Ammon's horn (tissue), 1 donor: ENCODE data around the gene CDX2.

ENCODE experiments used
- DNase-seq: peaks from one replicate; pipeline ENCODE4 v3.0.0-alpha.2; 2016; ENCODE audit warnings: low spot score

CDX2 gene

DNA sequence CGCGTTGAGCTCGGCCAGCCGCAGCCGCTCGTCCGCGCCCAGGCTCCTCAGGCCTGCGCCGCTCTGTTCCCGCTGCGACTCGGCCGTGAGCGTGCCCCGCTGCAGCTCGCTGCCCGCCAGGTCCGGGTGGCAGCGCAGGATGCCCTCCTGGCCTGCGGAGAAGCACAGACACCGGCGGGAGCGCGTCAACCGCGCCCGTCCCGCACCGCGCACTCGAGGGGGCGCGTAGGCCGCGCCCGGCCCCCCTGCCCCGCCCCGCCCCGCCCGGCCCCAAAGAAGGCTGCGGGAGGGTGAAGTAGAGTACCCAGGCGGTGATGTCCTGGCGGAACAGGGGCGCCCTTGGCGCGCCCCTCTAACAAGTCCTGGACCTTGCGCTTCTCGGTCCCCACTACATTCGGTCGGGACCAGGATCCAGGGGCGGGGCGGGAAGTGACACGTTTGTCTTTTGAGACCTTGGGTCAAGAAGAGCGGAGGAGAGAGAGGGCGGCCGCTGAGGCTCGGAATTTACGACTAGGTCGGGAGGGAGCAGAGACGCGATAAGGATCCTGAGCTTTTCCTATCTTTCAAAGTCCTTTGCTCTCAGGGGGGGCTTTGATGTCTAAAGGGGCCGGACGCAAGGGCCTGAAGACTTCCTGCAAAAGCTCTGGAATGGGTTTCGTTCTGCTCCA, 9.3 kb upstream of the CDX2 start:
- no peak for DNase-seq

DNA sequence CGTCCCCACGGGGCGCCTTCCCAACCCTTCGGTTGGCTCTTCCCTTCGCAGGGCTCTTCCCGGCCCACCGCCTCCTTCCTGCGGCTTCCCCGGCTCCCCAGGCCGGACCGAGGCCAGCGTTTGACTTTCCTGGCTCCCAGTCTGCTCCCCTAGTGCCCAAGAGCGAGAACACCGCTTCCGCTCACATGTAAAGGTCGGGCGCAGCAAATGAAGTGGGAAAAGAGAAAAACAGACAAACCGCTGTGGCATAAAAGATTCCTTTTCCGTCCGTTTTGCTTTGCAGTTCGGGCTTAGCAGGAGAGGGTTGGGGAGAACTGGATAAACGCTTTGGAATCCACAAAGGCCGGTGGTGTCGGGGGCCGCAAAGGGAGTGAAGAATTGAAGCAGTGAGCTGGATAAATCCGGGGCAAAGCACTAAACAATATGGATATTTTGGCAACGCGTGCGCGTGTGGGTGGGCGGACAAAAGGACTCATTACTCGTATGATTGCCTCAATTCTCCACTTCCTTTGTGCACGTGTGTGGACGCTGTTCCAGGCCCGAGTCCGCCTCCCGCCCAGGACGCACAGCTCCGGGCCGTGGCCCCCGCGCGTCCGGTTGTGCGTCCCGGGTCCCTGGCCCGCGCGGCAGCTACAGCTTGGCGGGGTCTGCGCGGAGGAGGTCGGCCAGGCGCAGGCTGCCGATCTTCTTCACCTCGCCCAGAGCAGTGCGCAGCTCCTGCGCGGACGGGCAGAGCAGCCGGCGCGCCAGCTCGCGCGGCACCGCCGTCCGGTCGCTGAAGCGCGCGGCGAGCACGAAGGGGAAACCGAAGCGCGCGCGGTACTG, 8.6 kb upstream of the CDX2 start:
- no peak for DNase-seq

DNA sequence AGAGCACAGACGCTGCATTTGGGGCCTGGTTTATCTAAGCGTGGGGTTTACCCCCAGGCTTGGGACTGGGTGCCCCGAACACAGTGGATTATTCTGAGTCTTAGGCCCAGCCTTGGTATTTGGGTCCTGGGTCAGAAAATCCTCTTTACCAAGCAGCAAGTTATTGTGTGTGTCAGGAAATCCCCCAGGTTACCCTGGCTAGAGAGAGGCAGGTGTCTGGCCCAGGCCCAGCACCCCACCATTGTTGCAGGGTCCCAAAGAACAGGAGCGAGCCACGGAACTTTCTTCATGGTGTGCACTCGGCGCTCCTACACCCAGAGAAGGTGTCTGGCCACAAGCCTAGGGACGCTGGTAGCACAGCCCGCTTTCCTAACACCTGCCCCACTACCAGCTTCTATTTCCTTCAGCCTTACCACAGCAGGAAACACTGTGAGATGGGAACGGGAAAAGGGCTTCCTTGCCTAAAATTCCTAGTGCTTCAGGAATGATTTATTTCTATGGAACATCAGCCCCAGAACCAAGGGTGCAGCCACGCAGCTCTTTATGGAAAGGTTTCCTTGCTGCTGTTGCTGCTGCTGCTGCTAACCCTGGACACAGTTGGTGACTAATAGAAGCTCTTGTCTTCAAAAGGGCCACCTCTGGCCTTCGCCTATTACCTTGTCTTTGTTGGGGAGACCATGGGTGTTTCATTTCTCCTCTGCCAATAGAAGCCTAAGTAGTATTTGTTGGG, 7.4 kb upstream of the CDX2 start:
- no peak for DNase-seq

DNA sequence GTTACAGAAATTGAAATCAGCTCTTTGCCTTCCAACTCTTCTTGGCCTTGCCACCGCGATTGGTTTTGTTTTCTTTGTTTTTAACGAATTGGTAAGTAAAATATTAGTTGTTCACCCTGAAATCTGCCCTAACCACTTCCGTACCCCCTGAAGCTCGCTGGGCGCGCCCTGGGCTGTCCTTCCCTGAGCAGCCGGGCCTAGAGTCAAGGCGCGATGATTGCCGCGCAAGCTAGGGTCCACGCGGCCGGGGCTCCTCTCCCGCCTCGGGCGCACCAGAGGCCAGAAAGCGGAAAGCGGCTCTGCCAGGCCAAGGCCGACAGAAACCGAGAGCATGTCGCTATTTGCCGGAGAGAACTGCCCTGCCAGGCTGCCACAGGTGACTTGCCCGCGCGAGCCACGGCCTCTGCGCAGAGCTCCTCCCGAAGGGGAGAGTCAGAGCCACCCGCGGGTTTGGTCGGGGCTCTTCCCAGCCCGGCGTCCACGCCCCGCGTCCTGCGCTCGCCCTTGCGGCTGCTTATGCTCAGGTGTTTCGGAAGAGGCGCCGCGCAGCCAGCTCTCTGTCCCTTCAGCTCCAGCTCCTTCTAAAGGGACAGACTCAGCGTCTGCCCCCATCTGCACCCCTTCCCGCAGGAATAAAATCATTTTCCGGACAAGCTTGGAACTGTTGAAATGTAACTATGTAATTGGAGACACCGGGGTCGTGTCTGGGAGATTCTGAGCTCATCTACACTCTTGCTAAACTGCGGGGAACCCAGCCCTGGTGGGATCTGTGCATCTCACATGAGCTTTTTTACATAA, 6.6 kb upstream of the CDX2 start:
- DNase-seq: no peak

DNA sequence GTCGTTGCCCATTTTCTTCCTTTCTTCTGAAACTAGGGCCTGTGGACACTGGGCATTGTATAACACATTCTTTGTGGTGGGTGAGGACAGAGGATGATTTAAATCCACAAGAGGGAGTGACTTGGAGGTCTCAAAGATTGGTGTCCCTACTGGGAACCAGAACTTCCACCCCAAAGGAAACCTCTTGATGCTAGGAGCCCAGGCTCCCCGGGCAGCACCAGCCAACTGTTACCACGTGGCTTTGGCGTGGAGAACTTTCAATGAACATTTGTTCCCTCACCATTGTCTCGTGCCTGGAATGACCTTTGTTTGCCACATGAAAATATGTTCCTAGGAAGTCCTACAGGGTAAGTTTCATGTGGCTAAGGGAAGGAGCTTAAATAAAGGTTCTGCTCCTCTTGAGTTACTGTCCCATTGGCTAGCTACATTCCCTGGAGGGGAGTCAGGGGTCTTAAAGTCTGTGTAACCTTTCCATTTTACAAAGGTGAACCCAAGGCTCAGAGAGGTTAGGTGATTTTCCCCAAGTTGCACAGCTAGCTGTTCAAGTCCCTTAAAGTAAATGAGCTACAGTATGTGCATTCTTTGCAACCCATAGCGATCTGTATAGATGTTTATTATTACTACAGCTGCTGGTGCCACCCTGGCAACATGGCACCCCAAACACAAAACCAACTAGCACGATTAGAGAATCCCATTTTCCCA, 5.0 kb upstream of the CDX2 start:
- no peak for DNase-seq

DNA sequence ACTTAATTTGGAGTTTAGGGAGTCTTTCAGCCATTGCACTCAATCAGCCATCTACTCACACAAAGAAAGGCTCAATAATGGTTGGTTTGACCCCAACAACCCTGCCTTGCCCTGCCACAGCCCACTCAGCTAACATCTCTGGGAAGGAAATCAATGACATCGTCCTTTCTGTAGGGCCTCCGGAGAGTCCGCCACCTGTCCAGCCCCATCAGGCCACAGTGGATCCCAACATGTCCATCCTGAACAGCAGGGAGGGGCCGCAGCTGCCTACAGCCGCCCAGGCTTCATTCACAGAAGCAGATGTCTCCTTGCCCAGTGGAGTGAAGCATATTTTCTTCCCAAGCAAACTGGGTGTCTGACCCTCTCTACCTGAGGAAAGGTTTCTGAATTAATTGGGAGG, 4.2 kb upstream of the CDX2 start:
- no peak for DNase-seq

DNA sequence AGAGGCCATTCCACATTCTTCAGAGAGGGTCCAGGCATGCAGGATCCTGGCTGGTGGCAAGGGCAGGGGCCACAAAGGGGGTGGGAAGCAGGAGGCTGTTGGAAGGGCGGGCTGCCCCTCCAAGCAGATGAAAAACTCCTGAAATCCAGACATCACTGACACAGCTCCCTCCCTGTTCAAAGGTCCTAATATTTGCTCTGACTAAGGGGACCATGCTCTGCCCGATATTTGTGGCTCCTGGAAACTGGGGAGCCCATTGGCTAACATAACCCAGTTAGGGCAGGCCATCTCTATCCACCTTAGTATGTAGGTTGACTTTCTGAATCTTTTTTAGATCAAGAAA, 3.3 kb upstream of the CDX2 start:
- no peak for DNase-seq

DNA sequence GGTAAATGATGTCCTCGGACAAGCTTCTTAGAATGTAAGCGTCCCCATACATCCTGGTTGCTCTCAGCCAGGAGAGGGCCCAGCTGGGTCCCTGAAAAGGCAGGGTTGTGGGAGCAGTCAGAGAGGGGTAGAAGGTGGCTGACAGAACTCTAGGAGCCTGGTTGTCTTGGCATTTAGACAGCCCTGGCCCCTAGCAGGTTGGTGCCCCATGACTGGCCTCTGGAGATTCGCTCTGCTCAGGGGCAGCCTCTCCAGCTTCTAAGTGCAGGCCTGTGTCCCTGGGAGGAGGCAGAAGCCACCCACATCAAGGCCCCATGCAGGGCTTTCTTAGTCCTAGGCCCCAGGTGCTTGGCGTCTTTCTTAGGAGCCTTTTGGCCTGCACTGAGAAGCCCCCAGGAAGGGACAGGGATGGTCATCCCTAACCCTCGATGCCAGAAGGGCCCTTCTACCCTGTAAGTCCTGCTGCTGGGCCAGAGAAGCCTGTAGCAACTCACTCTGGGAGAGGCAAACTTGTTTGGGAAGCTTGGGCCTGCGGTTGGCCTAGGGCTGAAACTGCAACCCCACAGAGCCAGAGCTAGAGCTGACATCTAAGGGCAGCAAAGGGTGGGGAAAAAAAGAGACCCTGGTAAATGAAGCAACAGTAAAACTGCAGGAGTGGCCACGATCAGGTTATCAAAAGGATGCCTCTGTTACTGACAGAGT, 2.8 kb upstream of the CDX2 start:
- no peak for DNase-seq

DNA sequence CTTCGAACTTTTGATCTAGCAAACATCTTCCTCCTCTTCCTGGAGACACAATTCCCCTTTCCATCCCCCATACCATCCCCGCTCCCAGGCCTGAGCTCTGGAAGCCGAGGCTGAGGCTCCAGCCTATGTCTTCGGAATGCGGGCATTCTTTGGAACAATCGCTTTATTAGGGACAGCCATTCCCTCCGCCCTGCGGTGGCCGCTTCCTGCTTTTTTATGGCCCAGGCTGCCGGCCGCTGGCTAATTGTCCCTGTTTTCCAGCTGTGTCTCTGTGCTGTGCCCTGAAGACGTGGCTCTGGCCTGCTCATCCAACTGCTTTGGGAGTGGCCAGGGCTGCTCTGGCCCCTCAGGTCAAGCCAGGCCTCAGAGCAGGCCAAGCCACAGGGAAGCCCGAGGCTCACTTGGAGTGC, 2.1 kb upstream of the CDX2 start:
- no peak for DNase-seq

DNA sequence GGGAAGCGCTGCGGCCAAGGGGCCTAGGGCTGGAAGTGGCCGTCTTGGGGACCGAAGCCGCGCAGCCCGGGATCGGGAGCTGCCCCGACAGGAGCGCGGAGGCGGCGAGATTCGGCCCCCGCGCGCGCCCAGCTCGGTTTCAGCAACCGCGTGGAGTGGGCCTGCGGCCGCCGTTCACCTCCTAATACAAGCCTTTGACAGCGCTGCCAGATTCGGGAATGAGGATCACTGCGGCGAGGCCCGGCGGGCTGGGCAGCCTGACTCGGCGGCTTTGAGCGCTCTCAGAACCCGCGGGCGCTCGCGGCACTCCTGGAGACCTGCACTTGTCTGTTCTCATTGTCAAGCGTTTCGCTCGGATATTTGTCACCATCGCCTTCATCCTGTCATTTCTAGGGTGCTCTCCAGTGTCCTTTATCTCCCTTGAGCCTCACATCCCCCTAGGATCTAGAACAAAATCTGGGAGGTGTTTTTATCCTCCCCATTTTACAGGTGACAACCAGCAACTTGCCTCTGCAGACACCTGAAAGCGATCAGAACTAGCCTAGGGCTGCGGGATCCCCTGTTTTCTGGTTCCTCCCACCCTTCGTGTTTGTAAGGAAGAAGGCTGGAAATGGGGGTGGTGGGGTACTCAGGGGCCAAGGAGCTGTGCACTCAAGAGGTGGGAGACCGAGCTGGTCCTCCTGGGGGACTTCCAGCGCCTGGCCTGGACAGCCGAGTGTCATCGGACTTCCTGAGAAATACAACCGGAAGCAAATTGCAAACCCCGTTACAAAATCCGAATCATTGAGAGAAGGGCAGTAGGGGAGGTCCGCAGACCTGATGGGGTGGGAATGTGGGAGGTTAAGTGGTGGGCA, 1.5 kb upstream of the CDX2 start:
- no peak for DNase-seq

DNA sequence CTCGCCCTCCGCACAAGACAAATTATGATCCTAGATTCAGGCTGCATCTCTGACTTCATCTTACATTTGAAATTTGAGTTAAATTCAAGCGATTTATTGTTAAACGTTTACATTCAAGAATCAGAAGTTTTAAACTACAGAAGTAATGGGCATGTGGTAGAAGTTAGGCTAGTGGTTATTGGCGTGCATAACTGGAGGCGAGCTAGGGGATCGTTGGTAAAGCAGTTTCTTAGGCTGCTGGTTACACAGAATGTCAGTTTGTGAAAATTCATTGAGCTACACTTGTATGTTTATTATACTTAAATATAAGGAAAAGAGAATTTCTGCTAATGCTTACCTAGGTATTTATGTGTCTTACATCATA, 733 bp upstream of the CDX2 start:
- DNase-seq: no peak

DNA sequence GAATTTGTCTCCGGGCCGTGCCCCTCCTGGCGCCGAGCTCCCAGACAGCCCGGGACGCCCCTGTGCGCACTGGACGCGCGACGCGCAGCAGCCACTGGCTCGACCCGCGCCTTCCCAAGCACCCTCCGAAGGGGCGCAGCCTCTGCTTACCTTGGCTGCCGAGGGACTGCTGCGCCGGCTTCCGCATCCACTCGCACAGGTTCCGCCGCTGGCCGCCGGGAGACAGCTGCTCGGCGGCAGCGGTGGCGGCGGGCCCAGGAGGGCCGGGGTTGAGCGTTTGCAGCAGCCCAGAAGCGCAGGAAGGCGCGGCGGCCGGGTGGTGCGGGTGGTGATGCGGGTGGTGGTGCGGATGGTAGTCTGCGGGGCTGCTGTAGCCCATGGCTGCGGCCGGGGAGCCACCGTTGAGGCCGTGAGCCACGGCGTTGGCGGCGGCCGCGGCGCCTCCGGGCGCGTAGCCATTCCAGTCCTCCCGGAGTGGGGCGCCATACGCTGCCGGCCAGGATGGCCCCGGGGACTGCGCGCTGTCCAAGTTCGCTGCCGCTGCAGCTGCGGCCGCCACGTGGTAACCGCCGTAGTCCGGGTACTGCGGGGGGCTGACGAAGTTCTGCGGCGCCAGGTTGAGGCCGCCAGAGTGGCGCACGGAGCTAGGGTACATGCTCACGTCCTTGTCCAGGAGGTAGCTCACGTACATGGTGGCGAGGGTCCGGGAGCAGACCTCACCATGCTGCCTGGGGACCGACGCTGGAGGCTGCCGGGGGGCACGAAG, 616 bp downstream of the CDX2 start:
- no peak for DNase-seq

DNA sequence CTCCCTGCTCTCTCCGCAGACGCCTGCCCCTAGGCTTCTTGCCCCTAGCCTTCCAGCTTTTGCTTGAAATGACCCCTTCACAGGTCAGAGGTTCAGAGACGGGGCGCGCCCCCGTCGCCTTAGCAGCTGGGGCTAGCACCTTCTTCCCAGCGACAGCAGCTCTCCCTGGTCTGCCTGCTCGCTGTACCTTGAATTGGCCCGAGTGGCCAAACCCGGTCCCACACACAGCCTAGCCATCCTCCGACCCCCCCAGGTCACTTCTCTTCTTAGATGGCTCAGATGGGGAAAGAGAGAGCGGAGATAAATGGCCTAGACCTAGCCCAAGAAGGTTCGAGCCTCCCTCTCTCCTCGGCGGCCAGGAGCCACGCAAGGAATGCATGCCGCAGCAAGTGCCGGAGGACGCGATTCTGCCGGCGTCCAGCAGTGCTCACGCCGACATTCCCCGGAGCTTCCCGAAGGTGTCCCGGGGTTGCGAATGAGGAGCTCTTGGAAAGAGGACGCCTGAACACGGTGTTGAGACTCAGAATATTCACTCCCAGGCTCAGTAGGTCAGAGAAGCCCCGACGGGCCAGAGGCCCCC, 1.3 kb downstream of the CDX2 start:
- DNase-seq: no peak

DNA sequence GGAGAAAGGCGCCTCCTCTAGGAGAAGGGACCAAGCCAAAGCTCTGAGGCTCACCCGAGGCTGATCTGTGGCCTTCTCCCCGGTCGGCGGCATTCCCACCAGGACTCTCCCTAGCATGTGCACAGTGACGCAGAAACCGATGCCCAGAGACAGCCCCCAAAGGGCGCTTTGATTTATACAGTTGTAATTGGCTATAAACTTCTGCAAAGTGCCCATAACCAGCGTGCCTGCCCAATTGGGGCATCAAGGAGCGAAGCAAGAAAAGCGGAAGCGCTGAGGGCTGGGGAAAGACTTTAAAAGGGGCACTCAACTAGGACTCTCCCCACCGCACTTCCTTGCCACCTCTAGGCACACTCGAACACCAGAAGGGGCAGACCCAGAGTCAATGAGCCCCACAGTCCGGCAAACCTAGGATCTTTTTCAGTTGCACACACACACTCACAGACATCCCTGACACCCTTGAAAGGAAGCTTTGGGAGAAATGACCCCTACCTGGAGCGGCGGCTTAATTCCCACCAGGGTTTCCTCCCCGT, 1.8 kb downstream of the CDX2 start:
- DNase-seq: no peak

DNA sequence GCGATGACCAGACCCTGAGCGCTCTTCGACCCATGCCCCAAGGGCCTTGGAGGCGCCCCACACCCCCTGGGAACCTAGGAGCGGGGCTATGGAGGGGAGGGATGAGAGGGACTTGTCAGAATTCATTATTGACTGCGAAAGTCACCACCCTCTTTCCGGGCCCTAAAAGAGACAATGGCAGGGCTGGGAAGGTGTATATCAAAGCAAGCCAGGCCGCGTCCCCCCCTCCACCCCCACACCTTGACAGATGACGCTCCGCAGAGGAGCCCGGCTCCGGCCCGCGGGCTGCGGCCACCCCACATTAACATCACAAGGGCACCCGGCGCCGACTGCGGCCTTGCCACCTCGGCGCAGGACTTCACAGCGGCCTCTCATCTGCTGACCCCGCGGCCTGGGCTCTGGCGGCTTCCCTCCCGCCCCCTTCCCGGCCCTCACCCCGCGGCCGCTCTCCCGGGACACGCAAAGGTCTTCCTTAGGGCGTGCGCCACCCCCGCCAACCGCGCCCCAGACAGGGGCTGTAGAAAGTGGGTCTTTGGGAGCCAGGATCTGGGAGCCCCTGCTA, 2.4 kb downstream of the CDX2 start:
- DNase-seq: no peak

DNA sequence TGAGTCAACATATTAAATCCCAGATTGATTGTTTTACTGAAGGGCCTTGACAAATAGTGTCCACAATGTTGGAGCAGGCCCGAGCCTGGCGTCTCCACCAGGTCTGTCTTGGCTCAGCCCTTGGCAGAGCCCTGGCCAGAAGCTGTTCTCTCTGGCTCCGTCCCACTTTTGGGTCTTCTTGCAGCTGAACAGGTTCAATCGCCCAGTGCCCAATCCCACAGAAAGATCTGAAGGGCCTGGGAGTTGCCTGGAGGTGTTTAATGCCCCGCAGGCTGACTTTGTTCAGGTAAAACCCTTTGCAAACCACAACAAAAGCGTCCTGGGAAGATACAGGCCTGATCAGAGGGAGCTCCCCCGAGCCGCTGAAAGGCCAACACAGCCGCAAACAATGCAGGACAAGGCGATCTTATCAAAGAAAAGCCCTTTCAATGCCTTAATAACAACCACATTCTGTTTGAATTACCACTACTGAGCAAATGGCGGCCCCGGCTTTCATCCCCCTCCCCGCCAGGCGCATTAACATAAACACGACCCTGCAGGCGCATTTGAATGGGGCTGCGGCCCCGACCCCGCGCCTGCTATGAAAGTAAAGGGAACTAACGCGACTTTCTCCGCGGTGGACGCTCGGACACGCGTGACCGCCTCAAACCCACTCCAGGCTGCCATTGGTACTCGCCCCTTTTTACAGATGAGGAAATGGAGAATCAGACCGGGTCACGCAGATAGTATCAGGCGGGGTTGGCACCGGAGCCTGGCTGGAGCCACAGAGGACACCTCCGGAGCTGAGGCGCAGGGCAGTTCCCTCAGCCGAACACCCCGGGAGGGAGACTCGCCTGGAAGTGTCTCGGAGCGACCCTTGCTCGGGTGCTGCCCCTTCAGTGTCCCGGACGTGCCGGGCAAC, 3.1 kb downstream of the CDX2 start:
- DNase-seq: no peak

DNA sequence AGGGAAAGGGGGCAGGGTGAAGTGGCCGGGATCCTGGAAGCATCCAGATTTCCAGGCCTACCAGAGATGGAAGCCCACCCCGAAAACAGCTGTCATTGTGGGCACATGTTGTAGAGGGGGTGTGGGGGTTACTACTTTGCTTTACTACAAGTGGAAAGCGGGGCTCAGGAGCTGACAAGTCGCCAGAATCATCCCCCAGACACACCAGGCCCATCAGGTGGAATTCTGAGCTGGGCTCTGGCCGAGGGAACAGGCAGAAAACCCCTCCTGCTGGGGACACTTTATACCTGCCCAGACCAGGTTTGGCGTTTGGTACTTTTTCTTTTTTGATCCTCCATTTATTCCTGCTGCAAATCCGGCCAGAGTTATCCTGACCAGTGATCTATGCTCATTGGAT, 3.8 kb downstream of the CDX2 start:
- no peak for DNase-seq
